ENCODE measurements around the gene CD226.
"Not testable (repeated sequence)": the region's sequence is repeated elsewhere in the genome, so short reads cannot be mapped to it uniquely, and the experiment has no call there.

DNA sequence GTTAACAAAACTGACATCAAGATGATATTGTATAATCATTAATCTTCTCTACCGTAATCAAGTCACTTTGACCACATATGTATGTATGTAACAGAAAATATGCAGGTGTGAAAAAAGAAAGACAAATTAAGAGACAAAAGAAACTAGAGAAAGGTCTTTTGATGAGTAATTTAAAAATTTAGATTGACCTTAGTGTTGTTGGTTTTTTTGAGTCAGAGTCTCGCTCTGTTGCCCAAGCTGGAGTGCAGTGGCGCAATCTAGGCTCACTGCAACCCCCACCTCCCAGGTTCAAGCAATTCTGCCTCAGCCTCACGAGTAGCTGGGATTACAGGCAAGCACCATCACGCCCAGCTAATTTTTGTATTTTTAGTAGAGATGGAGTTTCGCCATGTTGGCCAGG is 82.9 kb downstream of the CD226 start:
- TF ChIP-seq CTCF, POLR2A (IDR thresholded peaks at IDR 0.05): not testable (repeated sequence)
